RKO (cell line): ENCODE measurements around the gene RGS8.
"Not testable (repeated sequence)": the region's sequence is repeated elsewhere in the genome, so short reads cannot be mapped to it uniquely, and the experiment has no call there.

Experiments
- DNase-seq: peaks from one replicate; pipeline ENCODE4 v3.0.0-alpha.2; 2016; ENCODE audit warnings: low spot score

RGS8 gene

GRCh38 chr1:182702826-182703524 is 18.6 kb upstream of the RGS8 start:
- DNase-seq: no peak

- DNase-seq: no peak
These were observed 15.9 kb upstream of the RGS8 start for GRCh38 chr1:182700351-182700709.

- DNase-seq: no peak
These were observed 15.3 kb upstream of the RGS8 start for GRCh38 chr1:182699393-182700350.

- DNase-seq: no peak
These were observed 14.6 kb upstream of the RGS8 start for GRCh38 chr1:182698971-182699370.

- not testable (repeated sequence) for DNase-seq
These were observed 8.8 kb upstream of the RGS8 start for GRCh38 chr1:182693139-182693538.

DNA sequence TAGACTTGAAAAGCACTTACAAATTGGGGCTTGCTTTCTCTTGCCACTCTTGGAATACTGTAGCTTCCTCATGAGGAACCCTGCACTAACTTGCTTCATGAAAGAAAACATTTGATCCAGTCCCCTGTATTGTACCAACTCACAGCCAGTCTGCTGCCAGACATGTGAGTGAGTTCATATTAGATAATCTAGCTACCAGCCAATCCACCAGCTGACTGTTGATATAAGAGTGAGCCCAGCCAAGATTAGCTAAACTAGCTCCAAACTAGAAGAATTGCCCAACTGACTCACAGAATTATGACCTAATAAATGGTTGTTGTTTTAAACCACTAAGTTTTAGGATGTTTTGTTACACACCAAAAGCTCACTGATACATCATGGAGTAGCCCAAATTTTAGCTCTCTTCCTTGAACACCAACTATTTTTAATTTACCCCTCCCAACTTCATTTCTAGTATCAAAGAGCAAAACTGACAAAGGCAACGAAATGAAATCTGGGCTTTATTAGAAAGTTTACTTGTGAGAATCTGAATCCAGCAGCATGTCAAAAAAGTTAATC is 6.6 kb upstream of the RGS8 start:
- no peak for DNase-seq

GRCh38 chr1:182688436-182689205 is 4.2 kb upstream of the RGS8 start:
- no peak for DNase-seq

GRCh38 chr1:182687361-182687760 is 3.0 kb upstream of the RGS8 start:
- no peak for DNase-seq

DNA sequence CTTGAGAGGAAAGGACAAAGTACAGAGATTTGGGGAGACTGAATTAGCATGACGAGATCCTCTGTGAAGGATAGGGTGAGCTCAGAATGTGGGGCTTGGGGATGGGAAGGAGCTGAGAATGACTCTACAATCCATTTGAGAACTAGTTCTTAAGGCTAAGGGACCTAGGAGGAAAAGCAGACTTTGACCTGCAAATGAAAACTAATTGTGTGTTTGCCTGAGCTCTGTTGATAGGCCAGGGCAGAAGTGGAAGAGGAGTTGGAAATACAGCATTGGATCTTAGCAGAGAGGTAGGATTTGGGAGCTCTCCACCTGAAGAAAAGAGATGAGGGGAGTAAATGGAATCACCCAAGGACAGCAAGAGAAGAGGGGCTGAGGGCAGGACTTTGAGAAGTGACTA is 2.1 kb upstream of the RGS8 start:
- DNase-seq: no peak

GRCh38 chr1:182685215-182685614 is 828 bp upstream of the RGS8 start:
- no peak for DNase-seq

DNA sequence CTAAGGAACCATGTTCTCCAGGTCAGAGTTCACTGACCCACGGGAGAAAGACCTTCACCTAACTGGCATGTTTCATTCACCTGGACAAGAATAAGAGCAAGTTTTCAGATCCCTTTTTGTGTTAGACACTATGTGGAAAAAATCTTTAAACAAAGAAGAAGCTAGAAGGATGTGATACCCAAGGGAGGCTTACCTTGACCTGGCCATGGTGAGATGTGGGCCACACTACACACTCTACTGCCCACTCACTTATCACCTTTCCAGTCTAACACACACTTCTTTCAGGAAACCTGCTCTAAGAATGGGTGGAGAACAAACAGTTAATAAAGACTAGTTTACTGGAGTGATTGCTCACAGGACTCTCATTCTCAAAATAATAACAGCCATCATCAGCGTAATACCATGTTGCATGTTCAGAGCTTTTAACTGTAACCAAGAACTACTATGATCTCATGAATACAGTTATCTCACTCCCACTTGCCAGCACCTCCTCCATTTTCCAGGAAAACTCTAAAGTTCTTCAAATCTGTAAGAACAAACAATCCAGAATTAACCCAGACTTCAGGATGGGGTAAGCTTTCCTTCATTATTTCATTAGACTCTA is 1.4 kb downstream of the RGS8 start:
- DNase-seq: no peak

DNA sequence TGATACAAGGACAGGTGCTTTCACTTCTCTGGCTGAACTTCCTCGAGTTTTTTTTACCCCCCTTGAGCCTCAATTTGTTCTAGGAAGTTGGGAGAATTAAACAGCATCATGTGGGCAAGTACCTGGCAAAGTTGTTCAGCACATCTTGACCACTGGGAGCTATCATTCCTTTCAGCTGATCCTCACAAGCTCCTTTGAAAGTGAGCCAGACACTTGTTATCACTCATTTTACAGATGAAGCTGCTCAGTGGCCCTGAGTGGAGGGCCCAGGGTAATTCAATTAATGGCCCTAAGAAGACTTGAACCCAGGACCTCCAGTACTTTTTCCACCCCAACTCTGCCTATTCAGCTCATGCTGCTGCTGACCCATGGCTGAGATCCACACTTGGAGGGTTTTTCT is 2.0 kb downstream of the RGS8 start:
- no peak for DNase-seq

DNA sequence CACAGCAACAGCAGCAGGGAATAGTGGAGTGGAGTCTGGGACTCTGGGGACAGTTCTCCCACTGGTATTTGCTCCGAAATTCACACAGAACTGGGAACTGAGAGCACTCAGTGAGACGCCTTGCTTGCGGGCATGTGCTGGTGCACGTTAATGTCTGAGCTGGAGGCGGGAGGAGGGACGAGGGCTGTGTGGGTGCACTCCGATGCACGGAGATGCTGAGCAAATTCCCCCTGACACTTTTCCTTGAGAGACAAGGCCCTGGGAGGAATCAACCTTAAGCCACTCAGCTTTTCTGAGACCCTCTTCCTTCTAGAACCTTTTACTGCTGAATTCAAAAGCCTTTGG is 2.8 kb downstream of the RGS8 start:
- DNase-seq: no peak

- DNase-seq: no peak
These were observed 3.4 kb downstream of the RGS8 start for GRCh38 chr1:182680901-182681567.

DNA sequence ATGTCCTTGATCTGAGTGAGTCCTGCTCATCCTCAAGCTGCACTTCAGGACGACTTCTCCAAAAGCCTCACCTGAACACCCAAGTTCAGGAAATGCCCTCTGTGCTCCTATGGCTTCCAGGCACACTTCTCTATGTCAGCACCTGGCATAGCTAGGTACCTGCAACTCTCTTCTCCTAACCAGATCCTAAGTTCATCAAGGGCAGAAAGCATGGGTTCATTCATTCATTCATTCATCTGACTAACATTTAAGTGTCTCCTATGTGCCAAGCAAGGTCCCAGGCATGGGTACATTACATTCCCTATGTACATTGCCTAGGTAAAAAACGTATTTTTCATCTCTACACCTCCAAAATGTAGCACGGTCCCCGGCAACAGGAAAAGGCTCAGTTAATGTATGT is 4.0 kb downstream of the RGS8 start:
- no peak for DNase-seq

DNA sequence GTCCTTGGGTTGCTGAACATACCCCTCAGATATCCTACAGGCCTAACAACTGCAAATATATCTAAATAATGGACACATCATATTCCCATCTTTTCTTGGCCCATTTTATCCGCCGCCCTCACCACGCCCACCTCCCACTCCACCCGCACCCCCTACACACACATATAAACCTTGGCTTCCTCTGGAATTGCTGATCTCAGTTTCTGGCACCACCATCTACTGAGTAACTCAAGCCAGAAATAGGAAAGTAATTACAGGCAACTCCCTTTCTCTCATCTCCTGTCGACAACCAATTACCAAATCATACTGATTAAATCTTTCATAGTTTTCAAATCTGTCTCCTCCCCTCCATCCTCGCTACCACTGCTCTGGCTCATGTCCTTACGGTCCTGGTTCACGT is 4.7 kb downstream of the RGS8 start:
- no peak for DNase-seq

GRCh38 chr1:182677397-182678098 is 6.8 kb downstream of the RGS8 start:
- no peak for DNase-seq

GRCh38 chr1:182676274-182676673 is 8.1 kb downstream of the RGS8 start:
- DNase-seq: no peak

- DNase-seq: no peak
These were observed 9.8 kb downstream of the RGS8 start for GRCh38 chr1:182674346-182675246.

GRCh38 chr1:182672487-182672836 is 11.9 kb downstream of the RGS8 start:
- no peak for DNase-seq
